Neuronal stem cell (in vitro differentiated cells): ENCODE results near the gene LRRTM1.
A peak's percentile ranks its signal among the peaks of the same experiment; 100 is the strongest.

ENCODE experiments used
- DNase-seq: peaks from one replicate; pipeline ENCODE4 v3.0.0-alpha.2; 2013; ENCODE audit warnings: low spot score
- H2AFZ ChIP-seq: one replicate; pipeline ENCODE4 v1.6.1; 2013; ENCODE audit warnings: mild to moderate bottlenecking, low read length, inconsistent platforms
- H2AK5ac ChIP-seq: 2 replicates; pipeline ENCODE4 v1.6.1; 2013; ENCODE audit warnings: low read depth, mild to moderate bottlenecking, inconsistent platforms, low read length, moderate library complexity, mixed read lengths
- H2BK120ac ChIP-seq: 2 replicates; pipeline ENCODE4 v1.6.1; 2013; ENCODE audit warnings: low read depth, mild to moderate bottlenecking, inconsistent platforms, low read length, moderate library complexity, mixed read lengths
- H2BK12ac ChIP-seq: one replicate; pipeline ENCODE4 v1.6.1; 2013; ENCODE audit warnings: low read length, inconsistent platforms
- H2BK15ac ChIP-seq: 2 replicates; pipeline ENCODE4 v1.6.1; 2013; ENCODE audit warnings: mild to moderate bottlenecking, low read length, inconsistent platforms, mixed read lengths
- H2BK5ac ChIP-seq: one replicate; pipeline ENCODE4 v1.6.1; 2013; ENCODE audit warnings: inconsistent platforms, mild to moderate bottlenecking, low read length, moderate library complexity
- H3K14ac ChIP-seq: one replicate; pipeline ENCODE4 v1.6.1; 2013; ENCODE audit warnings: low read length, inconsistent platforms
- H3K18ac ChIP-seq: 2 replicates; pipeline ENCODE4 v1.6.1; 2013; ENCODE audit warnings: low read length, inconsistent platforms
- H3K23ac ChIP-seq: 2 replicates; pipeline ENCODE4 v1.6.1; 2013; ENCODE audit warnings: low read depth, mild to moderate bottlenecking, mixed read lengths, low read length, inconsistent platforms; ENCODE audit not compliant: poor library complexity
- H3K27ac ChIP-seq: replicated peaks from 3 replicates; pipeline ENCODE4 v1.5.1; 2013; ENCODE audit warnings: low read length, inconsistent platforms
- H3K27me3 ChIP-seq, 3 experiments: 2 replicates each; pipeline ENCODE4 v1.6.1; 2013; ENCODE audit warnings: low read length in 3 of 3, mild to moderate bottlenecking in 2 of 3, inconsistent platforms in 1 of 3, low read depth in 1 of 3, mixed read lengths in 1 of 3, moderate library complexity in 1 of 3; ENCODE audit not compliant: control insufficient read depth in 3 of 3, insufficient read depth in 3 of 3
- H3K36me3 ChIP-seq, 2 donors: replicated peaks in 1 of 2; 2 replicates each; pipeline ENCODE4 v1.6.1; 2013; ENCODE audit warnings: low read length in 2 of 2; ENCODE audit not compliant: control insufficient read depth in 2 of 2, insufficient read depth in 2 of 2
- H3K4ac ChIP-seq: 2 replicates; pipeline ENCODE4 v1.6.1; 2013; ENCODE audit warnings: inconsistent platforms, mild to moderate bottlenecking, low read length, moderate library complexity
- H3K4me1 ChIP-seq, 2 donors: 1 replicate in 1 of 2; 2 replicates in 1 of 2; pipeline ENCODE4 v1.6.1; 2013; ENCODE audit warnings: low read length in 2 of 2, low read depth in 1 of 2; ENCODE audit not compliant: control insufficient read depth in 2 of 2, insufficient read depth in 1 of 2
- H3K4me2 ChIP-seq: one replicate; pipeline ENCODE4 v1.6.1; 2013; ENCODE audit warnings: mild to moderate bottlenecking, low read length, inconsistent platforms; ENCODE audit not compliant: insufficient read depth, poor library complexity, severe bottlenecking
- H3K4me3 ChIP-seq, 2 donors: 2 replicates each; pipeline ENCODE4 v1.5.1; 2013; ENCODE audit warnings: low read length in 2 of 2, mild to moderate bottlenecking in 2 of 2, inconsistent platforms in 1 of 2, moderate library complexity in 1 of 2
- H3K79me1 ChIP-seq: one replicate; pipeline ENCODE4 v1.6.1; 2013; ENCODE audit warnings: low read depth, mild to moderate bottlenecking, inconsistent platforms, low read length, moderate library complexity
- H3K9ac ChIP-seq: one replicate; pipeline ENCODE4 v1.6.1; 2013; ENCODE audit warnings: mild to moderate bottlenecking, low read depth, low read length, inconsistent platforms; ENCODE audit not compliant: poor library complexity
- H3K9me3 ChIP-seq, 2 donors: replicated peaks in 1 of 2; 2 replicates each; pipeline versions ENCODE3 to v1.6.1; 2013; ENCODE audit warnings: low read length in 2 of 2, mild to moderate bottlenecking in 2 of 2, inconsistent platforms in 1 of 2, low read depth in 1 of 2, mixed read lengths in 1 of 2, moderate library complexity in 1 of 2; ENCODE audit not compliant: control insufficient read depth in 2 of 2, insufficient read depth in 1 of 2
- H4K8ac ChIP-seq: one replicate; pipeline ENCODE4 v1.6.1; 2013; ENCODE audit warnings: low read depth, mild to moderate bottlenecking, inconsistent platforms, low read length, moderate library complexity
- H4K91ac ChIP-seq: one replicate; pipeline ENCODE4 v1.6.1; 2013; ENCODE audit warnings: low read length, low read depth, mild to moderate bottlenecking, inconsistent platforms; ENCODE audit not compliant: poor library complexity
- WGBS, 2 donors: extraction: QIAGEN DNeasy Blood & Tissue Kit; methylation state at CpG; one replicate each; pipeline ENCODE4 v1.1.7; 2013; ENCODE audit warnings: missing lambda C conversion rate in 2 of 2, mixed read lengths in 1 of 2; ENCODE audit not compliant: insufficient read length in 2 of 2, insufficient replicate concordance in 1 of 2; ENCODE audit errors: extremely low coverage in 2 of 2; 5-methylcytosine and 5-hydroxymethylcytosine counted together

LRRTM1 gene

DNA sequence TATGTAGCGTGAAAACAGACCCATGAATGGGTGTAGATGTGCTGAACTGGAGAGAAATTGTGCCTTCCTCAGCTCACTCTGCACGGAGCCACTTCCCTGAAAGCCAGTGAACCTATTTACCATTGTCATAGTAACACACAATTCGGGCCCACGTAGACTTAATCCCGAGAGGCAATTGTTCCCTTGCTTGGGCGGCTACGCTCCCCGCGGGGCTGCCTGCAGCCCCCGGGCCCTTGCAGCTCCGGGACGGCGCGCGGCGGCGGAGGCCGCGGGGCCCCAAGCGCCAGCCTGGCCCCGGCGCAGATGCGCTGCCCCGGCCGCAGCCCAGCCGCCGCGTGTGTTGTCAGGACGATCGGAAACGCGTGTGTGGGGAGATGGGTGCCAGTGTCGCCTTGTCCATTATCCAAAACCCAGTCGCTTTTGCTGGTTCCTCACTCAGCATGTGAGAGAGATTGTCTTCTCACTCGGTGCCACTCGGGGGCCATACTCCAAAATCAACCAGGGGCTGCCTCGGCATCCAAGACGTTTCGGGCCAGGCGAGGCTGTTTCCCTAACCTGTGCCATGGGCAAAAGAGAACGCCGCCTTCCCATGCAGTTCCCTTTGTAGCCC lies 17.9 kb upstream of the LRRTM1 start:
- DNase-seq, result no peak
- H3K4ac ChIP-seq, result no peak overlapping the region
- H3K14ac ChIP-seq, result no peak overlapping the region
- H2BK5ac ChIP-seq, result no peak overlapping the region
- H3K4me2 ChIP-seq, result no peak overlapping the region
- H3K36me3 ChIP-seq, result no peaks in the 10 kb centered on the region
- no peak overlapping the region for H4K8ac ChIP-seq
- no peak overlapping the region for H3K23ac ChIP-seq
- peak overlapping the region; percentile 27 for H2AFZ ChIP-seq
- no CpG with 5 or more reads among the region's 42 CpGs for WGBS, 2 donors
- no peak overlapping the region for H2BK15ac ChIP-seq
- peak overlapping the region; percentile 23 for H3K18ac ChIP-seq
- peak overlapping the region; percentile 47 for H3K9ac ChIP-seq
- no peak overlapping the region for H2BK12ac ChIP-seq
- H3K4me1 ChIP-seq, result peaks cover 0 to 6% of the 10 kb centered on the region in 2 donors
- H3K27me3 ChIP-seq, result peaks cover 0 to 15% (median 5%) of the 10 kb centered on the region in 3 experiments
- H3K79me1 ChIP-seq, result no peaks in the 10 kb centered on the region
- H4K91ac ChIP-seq, result no peak overlapping the region
- no peak overlapping the region for H3K4me3 ChIP-seq
- H3K27ac ChIP-seq, result no peak overlapping the region
- H2BK120ac ChIP-seq, result no peak overlapping the region
- no peak overlapping the region for H2AK5ac ChIP-seq
- H3K9me3 ChIP-seq, result no peaks in the 10 kb centered on the region

DNA sequence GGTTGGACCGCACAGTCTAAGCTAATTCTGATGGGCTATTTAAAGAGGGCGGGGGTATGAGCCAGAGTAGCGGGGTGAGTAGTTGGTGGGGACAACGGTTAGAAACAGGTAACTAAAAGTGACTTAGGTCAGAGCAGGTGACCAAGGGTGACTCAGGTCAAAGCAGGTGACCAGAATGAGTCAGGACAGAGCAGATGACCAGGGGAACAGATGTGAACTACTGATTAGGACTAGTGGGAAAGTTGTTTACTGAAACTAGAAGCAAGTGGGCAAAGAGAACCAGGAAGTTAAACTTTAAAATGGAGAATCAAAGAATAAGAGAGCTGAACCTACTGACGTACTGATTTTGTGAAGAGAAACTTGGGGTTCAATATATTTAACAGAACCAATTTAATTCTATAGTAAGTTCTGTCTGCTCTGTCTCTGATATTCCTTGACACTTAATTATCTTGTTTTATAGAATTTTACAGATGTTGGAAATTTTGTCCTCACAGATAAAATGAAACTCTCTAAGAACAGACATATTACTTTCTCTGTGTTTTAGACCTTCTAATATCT lies 7.8 kb upstream of the LRRTM1 start:
- Histone ChIP-seq H3K9ac (no peak overlapping the region), H3K27ac (no peak overlapping the region), H3K14ac (no peak overlapping the region), H2BK5ac (no peak overlapping the region), H3K4me3 (no peak overlapping the region), H2BK12ac (no peak overlapping the region), H3K4me2 (no peak overlapping the region), H4K8ac (no peak overlapping the region), H3K36me3 (no peaks in the 10 kb centered on the region), H3K9me3 (no peaks in the 10 kb centered on the region), H3K4me1 (no peaks in the 10 kb centered on the region), H2AFZ (no peak overlapping the region), H3K18ac (no peak overlapping the region), H3K23ac (no peak overlapping the region), H3K4ac (no peak overlapping the region), H2BK15ac (no peak overlapping the region), H4K91ac (no peak overlapping the region), H2BK120ac (no peak overlapping the region), H2AK5ac (no peak overlapping the region), H3K27me3 (peaks cover 0 to 13% (median 0%) of the 10 kb centered on the region in 3 experiments), H3K79me1 (no peaks in the 10 kb centered on the region)
- no peak for DNase-seq
- WGBS, 2 donors, result no CpG with 5 or more reads among the region's 5 CpGs

DNA sequence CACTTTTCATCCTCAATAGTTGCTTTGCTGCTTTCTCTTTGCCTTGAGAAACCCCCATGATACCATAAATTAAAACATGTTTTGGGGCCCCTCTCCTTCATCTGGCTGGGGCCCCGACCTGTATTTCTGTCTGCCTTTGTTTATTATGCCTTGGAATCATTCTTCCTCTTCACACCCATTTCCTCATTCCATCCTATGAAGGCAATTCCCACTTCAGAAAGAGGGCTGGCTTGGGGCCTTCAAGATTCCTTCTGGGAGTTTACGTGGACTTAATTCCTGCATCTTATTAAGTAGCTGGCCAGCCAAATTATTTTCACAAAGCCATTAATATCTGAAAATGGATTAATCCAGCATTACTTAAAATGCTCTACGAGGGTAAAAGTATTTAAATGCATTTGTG lies 6.8 kb upstream of the LRRTM1 start:
- DNase-seq, result no peak
- Histone ChIP-seq H3K36me3 (no peaks in the 10 kb centered on the region), H2BK5ac (no peak overlapping the region), H3K27ac (no peak overlapping the region), H2AFZ (no peak overlapping the region), H2BK120ac (no peak overlapping the region), H3K4me1 (no peaks in the 10 kb centered on the region), H3K9ac (no peak overlapping the region), H3K4ac (no peak overlapping the region), H3K79me1 (no peaks in the 10 kb centered on the region), H2BK12ac (no peak overlapping the region), H3K4me3 (no peak overlapping the region), H3K4me2 (no peak overlapping the region), H2AK5ac (no peak overlapping the region), H4K8ac (no peak overlapping the region), H3K9me3 (no peaks in the 10 kb centered on the region), H4K91ac (no peak overlapping the region), H3K27me3 (peaks cover 0 to 15% (median 0%) of the 10 kb centered on the region in 3 experiments), H2BK15ac (no peak overlapping the region), H3K23ac (no peak overlapping the region), H3K18ac (no peak overlapping the region), H3K14ac (no peak overlapping the region)
- WGBS, 2 donors, result no CpG with 5 or more reads among the region's 3 CpGs

DNA sequence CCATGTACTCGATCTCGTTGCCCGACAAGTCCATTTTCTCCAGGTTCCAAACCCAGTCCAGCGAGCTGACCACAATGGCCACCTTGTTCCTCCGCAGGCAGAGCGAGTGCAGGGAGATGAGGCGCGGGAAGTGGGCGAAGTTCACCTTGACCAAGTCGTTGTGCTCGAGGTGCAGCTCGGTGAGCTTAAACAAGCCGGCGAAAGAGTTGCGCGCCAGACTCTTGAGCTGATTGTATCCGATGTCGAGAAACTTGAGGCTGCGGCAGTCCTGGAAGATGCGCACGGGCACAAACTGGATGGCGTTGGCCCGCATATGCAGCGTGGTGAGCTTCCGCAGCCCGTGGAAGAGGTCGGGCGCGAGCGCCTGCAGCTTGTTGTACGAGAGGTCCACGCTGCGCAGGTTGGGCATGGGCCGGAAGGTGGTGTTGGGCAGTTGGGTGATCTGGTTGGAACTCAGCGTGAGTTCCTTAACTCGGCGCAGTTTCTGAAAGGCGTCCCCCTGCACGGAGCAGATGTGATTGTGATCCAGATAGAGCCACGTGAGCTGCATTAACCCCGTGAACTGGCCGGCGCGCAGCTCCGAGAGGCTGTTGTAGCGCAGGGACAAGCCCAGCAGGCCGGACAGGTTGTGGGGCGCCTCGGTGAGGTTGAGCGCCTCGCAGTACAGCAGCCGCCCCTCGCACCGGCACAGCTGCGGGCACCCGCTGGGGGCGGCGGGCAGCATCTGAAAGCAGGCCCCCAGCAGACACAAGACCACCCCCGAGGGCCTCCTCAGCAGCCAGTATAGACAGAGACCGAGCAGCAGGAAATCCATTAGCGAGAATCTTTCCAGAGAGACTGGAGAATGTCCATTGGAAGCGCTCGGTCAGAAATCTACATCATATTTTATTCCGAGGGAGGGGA lies 1.3 kb downstream of the LRRTM1 start:
- H2BK12ac ChIP-seq, result peak overlapping the region; percentile 75
- no peaks in the 10 kb centered on the region for H3K9me3 ChIP-seq
- H2BK120ac ChIP-seq, result peak overlapping the region; percentile 64
- H2BK15ac ChIP-seq, result peak overlapping the region; percentile 94
- no CpG with 5 or more reads among the region's 64 CpGs for WGBS, 2 donors
- no peak overlapping the region for H3K4ac ChIP-seq
- no peaks in the 10 kb centered on the region for H3K79me1 ChIP-seq
- peak overlapping the region; percentile 95 for H3K14ac ChIP-seq
- DNase-seq, result no peak
- peaks cover 13 to 47% (median 45%) of the 10 kb centered on the region in 3 experiments for H3K27me3 ChIP-seq
- peak overlapping the region; percentile 32 for H2AK5ac ChIP-seq
- peak overlapping the region; percentile 99 for H2AFZ ChIP-seq
- no peaks in the 10 kb centered on the region for H3K36me3 ChIP-seq
- H3K4me3 ChIP-seq, result peak overlapping the region; percentile 31 to 61
- H4K8ac ChIP-seq, result no peak overlapping the region
- peak overlapping the region; percentile 96 for H3K23ac ChIP-seq
- peak overlapping the region; percentile 91 for H2BK5ac ChIP-seq
- H3K4me1 ChIP-seq, result peaks cover 2 to 12% of the 10 kb centered on the region in 2 donors
- H3K4me2 ChIP-seq, result peak overlapping the region; percentile 93
- H4K91ac ChIP-seq, result no peak overlapping the region
- H3K9ac ChIP-seq, result peak overlapping the region; percentile 71
- H3K27ac ChIP-seq, result no peak overlapping the region
- H3K18ac ChIP-seq, result peak overlapping the region; percentile 93
